ENCODE results near the gene LAMB3.

The LAMB3 gene

DNA sequence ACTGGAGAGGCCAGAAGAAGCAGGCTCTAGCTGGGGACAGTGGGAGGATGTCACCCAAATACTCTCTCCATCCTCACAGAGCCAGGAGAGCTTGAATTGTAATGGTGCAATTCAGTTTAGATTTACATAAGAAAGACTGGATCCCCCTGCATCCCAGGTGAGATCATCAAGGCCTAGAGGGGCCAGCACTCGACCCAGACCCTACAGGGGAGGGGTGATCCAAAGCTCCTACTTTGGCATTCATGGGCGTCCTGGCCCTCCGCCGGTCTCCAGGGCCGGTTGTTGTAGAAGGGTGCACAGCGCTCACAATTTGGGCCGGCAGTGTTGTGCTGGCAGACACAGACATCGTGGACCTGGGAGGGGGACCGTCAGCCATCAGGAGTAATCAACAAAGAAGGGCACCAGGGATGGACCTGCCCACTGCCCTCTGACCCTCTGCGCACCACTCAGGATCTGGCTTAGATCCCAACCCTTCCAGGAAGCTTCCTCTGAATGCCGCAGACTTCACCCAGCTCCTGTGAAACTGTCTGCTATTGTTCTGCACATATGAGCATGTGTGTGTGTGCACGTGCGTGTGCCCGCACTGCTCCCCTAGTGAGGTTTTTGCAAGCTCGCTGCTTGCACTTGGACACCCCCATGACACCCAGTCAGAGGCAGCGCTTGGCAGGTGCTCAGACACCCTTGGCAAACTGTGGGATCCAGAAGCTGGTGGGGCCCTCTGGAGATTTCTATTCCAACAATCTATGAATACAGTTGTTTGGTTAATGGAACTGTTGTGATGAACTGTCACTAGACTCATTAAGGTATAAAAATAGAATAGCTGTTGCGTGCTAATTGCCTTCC, 21.6 kb downstream of the LAMB3 start:
- no peak for DNase-seq (ENCODE audit: low read depth)

DNA sequence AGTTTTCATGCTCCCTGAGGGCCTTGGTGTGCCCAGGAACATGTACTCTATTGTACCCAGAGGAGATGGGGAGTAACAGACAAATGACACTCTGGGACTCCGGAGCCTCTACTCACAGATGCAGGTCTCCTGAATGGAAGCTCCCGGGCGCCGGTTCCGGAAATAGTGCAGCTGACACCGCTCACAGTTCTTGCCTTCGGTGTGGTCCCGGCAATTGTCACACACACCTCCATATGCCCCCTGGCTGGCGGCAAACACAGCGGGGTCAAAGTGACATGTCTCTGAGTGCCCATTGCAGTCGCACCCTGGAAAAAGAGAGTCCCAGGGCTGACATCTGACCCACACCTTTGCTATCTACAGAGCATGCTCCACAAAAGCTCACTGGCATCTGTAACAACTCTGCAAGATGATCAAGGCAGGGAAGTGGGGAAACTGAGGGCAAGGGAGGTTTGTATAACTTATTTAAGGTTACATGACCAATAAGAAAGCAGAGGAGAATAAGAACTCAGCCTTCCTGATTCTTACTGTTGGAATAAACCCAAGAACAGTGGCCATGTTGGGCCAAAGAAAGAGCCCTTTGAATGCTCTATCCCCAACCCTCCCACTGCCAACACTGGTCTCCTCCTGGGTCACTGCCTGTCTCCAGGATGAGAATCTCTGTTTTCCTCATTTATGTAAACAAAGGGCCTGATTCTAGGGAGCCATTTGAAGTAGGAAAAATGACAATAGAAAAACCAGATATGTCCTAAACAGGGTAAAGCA, 22.4 kb downstream of the LAMB3 start:
- DNase-seq (ENCODE audit: low read depth), result no peak

DNA sequence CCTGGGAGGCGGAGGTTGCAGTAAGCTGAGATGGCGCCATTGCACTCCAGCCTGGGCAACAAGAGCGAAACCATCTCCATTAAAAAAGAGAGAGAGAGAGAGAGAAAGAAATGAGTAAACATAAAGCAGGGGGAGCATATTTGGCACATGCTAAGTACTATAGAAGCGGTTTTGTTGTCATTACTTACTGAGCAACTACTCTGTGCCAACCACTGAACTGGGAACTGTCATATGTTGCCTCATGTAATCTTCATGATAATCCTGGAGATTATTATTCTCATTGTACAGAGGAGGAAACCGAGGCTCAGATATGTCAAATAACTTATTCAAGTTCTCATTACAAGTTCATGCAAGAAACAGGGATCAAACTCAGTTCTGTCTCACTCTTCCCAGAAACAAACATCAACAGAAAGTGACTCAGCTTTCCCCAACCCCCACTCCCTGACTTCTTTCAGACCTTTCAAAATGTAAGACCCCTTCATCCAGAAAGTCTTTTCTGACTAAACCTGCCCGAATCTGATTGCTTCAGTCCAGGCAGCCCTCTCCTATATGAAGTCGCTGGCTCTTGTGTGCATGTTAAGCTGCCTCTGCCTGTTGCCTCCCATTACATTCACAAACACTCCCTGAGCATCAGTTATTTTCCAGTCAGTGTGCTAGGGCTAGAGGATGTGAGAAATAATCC, 23.5 kb downstream of the LAMB3 start:
- no peak for DNase-seq (ENCODE audit: low read depth)

DNA sequence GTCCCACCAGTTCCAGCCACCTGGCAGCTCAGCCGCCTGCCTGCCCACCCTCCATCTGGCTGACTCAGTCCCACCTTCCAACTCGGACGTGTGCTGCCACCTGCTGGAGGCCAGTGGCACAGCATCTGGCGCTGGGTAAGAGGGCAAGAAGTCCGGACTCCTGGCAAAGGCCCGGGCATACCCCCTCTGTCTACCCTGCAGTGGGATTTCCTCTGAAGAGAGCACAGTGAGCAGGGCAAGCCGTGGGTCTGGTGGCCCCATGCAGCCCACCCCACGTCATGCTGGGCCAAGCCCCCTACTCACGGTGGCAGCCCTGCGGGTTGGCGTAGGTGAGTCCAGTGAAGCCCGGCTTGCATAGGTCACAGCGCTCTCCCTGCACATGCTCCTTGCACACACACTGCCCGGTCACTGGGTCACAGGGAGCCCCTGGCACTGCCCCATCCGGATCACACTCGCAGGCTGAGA, 24.5 kb downstream of the LAMB3 start:
- no peak for DNase-seq (ENCODE audit: low read depth)

DNA sequence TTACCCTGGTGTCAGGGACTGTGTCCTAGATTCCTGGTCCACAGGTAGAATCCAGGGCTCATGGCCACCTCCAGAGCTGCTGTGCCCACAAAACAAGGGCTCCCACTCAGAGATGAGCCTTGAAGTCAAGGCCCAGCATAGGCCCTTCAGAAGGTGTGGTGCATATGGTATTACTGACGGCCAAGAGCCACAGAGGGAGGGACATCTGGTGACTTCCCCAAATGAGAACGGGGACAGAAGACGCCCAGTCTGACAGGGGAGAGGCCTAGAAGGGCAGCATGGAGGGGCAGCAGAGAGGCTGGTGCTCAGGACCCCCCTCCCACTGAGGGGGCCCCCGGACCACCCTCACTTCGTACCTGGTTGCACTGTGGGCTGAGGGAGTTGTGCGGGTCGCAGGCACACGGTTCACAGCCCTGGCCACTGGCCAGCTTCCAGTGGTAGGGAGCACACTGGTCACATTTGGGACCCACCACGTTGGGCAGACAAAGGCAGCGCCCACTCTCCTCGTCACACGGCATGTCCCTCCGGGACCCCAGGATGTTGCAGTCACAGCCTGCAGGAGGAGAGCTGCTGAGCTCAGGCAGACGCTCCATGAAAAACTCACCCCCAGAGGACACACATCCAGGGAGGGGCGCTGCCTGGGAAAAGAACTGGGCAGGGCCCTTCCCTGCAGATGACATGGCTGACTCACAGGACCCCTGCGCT, 25.0 kb downstream of the LAMB3 start:
- no peak for DNase-seq (ENCODE audit: low read depth)

DNA sequence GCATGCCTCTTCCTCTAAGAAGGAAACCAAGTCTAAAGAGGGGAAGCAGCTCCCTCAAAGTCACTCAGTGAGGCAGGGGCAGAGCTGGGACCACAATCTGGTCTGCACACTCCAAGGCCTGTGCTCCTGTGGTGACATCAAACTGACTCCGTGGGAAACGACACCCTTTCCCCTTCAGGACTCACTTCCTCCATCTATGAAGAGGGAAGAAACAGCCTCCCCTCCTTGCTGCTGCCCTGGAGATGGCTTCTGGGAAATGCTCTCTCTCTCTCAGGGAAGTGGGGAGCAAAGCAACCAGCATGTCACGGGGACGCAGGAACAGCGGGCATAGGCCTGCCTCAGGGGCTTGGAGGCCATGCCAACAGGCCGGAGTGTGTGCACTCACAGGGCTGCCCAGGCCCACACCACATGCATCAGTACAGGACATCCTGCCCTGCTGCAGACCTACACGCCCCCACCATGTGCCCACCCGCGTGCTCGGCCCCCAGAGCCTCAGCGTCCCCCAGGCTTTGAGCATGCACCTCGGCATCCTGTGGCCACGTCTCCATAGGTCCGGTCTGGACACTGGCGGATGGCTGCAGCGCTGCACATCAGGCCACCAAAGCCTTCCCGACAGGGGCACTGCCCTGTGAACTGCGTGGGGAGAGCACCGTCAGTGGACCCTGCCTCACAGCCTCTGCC, 25.7 kb downstream of the LAMB3 start:
- no peak for DNase-seq (ENCODE audit: low read depth)

DNA sequence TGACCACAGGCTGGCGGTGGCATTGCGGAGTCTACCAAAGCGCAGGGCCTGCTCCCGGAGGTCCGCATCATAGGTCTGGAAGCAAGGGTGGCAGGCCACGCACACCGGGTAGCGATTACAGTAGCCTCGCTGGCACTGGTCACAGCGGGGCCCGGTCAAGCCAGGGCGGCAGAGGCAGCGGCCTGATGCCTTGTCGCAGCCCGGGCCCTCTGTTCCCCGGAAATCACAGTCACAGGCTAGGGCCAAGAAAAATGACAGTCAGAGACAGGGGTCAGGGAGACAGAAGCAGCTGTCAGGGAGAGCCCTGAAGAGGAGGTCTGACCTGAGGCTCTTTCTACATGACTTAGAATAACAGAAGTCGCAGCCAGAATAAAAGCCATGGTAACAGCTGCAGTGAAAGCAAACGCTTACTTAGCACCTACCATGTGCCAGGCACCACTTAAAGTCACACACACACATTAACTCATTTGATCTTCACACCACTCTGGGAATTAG, 26.4 kb downstream of the LAMB3 start:
- DNase-seq (ENCODE audit: low read depth), result no peak

DNA sequence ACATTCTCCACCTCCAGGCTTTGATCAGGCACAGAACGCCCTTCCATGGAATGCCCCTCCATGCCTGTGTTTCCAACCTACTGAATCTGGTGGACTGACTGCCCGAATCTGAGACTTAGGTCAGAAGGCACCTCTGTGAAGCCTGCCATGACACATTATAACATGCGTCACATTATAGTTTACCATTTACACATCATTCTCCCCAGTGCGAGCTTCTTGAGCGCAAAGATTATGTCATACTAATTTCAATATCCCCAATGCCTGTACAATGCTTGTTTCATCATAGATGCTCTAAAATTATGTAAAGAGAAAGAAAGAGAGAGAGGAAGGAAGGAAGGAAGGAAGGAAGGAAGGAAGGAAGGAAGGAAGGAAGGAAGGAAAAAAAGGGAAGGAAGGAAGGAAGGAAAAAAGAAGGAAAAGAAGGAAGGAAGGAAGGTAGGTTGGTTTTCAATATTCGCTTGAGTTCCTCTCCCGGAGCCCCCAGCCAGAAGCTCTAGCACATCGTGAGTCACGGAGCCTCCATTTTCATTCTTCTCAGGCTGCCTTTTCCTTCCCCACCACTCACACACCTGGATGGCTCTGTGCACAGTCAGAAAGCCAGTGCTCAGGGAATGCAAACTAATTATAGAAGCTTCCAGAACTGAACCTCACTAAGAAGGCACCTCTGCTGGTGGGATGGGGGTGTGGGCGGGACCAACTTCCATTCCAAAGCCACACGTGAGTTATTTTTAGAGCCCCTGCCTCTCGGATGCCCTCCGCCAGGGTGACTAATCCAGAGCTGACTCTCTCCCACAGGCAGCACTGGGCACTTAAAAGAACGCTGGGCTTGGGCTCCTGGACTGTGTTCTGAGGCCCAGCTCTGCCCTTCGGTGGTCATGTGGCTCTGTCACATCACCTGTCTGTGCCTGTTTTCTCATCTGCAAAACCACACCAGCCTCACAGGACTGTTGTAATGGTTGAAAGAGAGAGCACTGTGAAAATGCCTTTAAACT, 27.4 kb downstream of the LAMB3 start:
- no peak for DNase-seq (ENCODE audit: low read depth)

DNA sequence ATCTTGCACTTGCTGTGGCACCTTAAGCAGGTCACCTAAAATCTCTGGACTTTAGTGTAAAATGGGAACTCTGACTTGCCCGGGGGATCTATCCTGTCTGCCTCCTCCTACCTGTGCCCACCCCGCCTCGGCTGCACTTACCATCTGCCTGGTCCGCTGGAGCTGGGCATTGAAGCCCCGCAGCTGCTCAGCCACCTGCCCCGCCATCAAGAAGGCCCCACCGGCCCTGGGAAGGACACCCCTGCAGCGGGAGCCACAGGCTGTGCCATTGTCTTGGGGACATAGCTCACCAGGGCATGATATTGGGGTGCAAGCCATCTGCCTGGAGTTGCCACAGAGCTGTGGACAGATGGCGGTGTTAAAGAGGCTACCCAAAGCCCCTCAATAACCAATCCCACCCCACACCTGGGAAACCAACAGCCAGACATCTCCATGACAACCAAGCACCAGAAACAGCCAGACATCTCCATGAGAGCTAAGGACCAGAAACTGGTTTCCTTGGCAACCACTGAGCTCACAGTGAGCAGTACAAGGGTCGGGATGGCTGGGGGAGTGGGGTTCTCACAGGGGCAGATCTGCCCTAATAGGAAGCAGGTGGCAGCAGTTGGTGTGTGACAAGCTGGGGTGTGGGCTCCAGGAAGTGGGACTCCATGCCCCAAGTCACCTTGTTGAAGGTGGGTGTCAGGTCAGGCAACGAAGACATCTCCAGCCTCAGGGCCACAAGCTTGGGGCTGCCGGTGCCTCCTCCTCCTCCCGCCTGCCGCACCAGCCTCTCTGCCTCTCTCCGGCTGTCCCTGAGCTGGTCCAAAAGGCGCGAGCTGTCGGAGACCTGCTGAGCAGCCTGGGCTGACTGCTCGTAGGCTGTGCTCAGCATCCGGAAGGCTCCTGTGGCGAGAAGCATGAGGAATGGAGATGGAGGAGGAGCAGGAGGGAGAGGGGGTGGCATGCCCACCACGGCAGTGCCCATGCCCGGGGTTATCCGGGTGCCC, 29.1 kb downstream of the LAMB3 start:
- DNase-seq (ENCODE audit: low read depth), result no peak

DNA sequence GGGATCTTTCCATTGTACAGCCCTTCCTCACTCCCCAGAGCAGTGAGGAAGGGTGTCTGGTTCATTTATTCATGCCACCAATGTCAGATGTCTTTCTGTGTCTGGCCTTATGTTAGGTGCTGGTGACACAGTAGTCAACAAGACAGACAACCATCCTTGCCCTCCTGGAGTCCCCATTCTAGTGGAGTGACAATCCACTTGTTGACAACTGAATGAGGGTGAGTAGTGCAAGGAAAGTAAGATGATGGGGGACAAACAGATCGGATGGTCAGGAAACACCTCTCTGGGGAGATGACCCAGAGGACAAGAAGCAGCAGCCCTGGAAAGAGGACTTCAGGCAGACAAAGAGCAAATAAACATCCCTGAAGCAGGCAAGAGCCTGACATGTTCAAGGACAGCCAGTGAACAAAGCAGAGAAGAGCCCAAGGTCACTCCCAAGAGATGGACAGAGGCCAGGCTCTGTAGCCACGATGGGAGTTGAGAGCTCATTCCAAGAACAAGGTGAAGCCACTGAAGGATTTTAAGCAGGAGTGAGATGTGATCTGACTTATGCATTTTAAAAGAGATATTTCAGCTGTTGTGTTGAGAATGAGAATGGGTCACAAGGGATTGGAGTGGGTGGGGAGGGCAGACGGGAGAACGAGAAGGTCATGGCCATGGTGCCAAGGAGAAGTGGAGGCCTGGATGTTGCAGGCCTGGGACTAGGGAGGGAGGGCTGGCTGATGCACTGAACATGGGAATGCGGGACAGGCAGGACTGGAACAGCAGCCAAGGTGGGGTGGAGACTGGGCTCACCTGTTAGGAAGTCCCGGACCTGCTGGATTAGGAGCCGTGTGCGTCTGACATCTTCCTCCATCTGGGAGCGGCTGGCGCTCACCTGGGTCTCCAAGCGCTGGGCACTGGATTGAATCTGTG, 30.2 kb downstream of the LAMB3 start:
- no peak for DNase-seq (ENCODE audit: low read depth)

DNA sequence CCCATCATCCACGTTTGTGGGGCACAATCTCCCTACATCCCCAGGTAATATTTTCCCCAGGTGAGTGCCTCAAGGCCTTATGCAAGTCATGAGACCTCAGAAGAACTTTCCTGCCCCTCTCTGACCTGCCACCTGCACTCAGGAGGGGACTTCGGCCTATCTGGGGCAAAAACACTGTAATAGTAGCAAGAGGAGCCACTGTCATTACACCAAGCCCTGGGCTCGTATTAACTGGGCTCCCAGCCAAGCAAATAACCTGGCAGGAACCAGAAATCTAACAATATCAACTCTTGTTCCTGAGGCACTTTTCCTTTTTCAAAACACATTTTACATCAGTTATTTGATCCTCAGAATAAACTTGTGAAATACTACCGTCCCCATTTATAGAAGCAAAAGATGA, 30.9 kb downstream of the LAMB3 start:
- DNase-seq (ENCODE audit: low read depth), result no peak

DNA sequence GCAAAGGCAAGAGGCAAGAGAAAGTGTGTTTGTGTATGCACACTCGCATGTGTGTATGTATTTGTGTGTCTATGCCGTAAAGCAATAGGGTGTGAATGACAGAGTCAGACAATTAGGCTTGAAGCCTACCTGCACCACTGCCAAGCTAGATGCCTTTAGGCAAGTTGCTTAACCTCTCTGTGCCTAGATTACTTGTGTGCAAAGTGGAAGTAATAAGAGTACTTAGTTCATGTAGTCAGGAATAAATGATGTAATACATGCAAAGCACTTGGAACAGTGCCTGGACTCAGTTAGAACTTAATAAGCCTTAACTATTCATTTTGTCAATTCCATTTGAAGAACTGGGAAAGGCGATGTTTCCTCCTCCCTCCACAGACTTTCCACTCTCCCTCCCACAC, 31.7 kb downstream of the LAMB3 start:
- DNase-seq (ENCODE audit: low read depth), result no peak

DNA sequence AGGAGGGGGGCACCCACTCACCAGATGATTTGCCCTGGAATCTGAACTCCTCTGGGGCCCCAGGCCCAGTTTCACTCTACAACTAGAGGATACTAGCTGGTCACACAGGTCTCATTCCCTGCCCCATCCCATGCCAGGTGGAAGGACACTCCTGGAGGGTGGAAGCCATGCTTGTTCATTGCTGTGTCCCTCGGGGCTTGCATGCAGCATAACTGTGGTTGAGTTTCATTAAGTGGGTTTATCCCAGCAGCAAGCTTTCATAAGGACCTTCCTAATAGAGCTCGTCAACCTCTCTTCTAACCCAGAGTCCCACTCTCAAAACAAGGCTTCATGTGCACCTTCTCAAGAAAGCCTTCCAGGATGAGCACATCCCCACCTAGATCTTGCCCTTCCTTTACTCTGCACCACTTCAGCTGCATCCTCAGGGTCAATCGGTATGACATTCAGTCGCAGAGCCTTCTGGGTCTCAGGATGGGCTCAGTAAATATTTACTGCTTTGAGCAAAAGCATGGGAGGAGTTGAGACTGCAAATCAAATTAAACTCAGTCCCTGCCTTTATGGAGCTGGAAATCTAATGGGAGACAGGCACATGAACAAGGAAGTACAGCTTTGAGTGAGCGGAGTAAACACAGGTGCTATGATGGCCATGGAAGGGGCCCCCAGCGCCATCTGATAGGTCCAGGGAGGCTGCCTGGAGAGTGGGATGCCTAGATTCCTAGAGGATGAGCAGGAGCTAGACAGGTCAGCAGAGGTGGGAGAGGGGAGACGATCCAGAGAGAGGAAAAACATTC, 32.3 kb downstream of the LAMB3 start:
- DNase-seq (ENCODE audit: low read depth), result no peak

DNA sequence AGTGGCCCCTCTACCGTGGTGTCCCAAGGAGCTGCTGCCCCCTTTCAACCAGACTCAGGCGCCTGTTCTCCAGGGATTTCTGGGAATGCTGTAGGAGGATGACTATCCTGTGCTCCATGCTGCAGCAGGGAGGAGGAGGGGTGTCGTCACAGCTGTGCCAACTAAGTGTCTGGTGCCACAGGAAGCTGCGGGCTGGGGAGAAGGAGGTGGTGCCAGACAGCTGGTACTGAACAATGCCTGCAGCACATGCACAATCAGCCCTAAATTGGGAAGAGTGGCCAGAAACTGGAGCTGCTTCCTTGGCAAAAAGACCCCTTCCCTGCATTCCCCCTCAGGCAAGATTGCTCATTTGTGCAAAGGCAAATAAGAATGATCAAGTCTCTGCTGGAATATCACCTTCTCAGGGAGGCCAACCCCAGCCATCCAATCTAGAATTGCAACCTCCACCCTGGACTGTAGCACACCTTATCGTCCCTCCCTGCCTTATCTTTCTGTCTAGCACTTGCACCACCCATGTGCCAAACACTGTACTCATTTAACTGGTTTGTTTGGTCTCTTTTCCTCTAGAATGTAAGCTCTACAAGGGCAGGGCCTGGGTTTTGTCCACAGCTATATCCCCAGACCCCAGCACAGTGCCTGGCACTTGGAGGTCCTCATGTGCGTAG, 33.3 kb downstream of the LAMB3 start:
- no peak for DNase-seq (ENCODE audit: low read depth)

DNA sequence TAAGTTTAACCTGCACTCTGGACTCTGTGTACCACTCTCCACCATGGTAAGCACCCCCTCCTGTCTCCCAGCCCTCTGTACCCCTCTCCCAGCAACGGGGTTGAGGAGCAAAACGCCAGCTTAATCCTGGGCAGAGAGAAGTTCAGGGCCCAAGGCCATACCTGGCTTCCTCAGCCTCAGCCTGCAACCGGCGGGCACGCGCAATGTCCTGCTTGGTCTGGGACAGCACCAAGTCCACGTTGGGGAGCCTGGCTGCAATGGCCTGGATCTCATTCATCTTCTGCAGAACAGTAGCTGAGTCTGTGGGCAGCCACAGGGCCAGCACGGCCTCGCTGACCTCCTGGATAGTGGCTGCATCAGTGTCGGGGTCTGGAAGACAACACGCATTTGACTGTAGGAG, 33.9 kb downstream of the LAMB3 start:
- DNase-seq (ENCODE audit: low read depth), result no peak

DNA sequence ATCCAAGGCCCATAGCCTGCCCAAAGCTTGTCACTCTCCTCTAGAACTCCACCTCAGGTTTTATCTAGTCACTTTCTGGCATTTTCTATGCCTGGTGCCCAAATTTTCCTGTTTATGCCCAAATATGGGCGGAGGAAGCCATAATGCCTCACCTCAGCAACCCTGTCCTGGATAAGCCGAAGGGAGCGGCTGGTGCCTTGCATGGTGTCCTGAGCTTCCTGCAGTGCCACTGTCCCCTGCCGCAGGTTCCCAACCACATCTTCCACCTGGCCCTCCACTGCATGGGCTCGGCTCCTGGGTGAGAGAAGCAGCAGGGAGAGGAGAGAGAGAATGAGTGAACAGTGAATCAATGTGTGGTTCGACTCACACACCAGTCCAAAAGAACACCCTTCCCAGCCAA, 34.5 kb downstream of the LAMB3 start:
- no peak for DNase-seq (ENCODE audit: low read depth)

Data from GM04504 (cell line).